ENCODE results near the gene RPS13. TPM values are rescaled to one million over a fixed set of nuclear protein-coding genes. Genes with fewer than 3 reads are reported as not detected.

RPS13 gene
- total and polyA plus RNA-seq, 3 experiments from 2014 or later = 1,568 to 1,667 (median 1,569) TPM

DNA sequence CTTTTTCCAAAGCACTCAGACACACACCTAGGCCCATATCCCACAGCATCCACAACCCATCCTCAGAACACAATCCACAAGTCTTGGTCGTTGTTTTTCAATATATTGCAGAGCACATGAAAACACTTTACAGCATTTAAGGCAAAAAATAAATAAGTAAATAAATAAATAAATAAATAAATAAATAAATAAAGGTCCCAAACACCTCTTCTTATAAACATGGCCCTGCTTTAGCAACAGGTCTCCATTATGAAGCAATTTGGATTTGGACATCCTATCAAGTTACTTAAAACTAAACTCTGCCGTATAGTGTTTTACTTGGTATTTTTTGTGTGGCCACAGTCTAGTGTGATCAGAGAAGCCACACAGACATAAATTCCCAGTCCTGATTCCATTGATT, 52.5 kb downstream of the RPS13 start:
- Mint-ChIP-seq H3K4me3 (no peak overlapping the region), H3K27ac (no peak overlapping the region), H3K36me3 (peaks cover 0 to 1% (median 0%) of the 10 kb centered on the region in 3 donors), H3K4me1 (no peaks in the 10 kb centered on the region), H3K27me3 (peaks cover 0 to 4% of the 10 kb centered on the region in 2 donors), H3K9me3 (no peaks in the 10 kb centered on the region)
- Histone ChIP-seq H3K4me1 (ENCODE audit: insufficient read depth, low read length) (no peaks in the 10 kb centered on the region), H3K9me3 (ENCODE audit: low read length) (no peaks in the 10 kb centered on the region), H3K27ac (ENCODE audit: low read depth, low read length) (no peak overlapping the region), H3K27me3 (ENCODE audit: insufficient read depth, low read length, poor library complexity, severe bottlenecking) (no peaks in the 10 kb centered on the region), H3K4me3 (ENCODE audit: low read length) (no peak overlapping the region), H3K36me3 (ENCODE audit: insufficient read depth, low read length) (no peaks in the 10 kb centered on the region)
- ChIA-PET POLR2A (no interaction called here), CTCF (no interaction called here)
- DNase-seq = no peak

Other genes with a start within 250 kb of the RPS13 start
- 1 to 10 TPM; 5.3 to 6.6 TPM for gene PLEKHA7, start 63.3 kb downstream of the RPS13 start, total RNA-seq
- gene PLEKHA7, start 63.3 kb downstream of the RPS13 start, polyA plus RNA-seq = 4.1 TPM
- gene PIK3C2A, start 130.3 kb upstream of the RPS13 start, total RNA-seq = 10 to 100 TPM; 30.4 to 33.0 TPM
- 8.1 TPM for gene PIK3C2A, start 130.3 kb upstream of the RPS13 start, polyA plus RNA-seq
- gene NUCB2, start 199.1 kb upstream of the RPS13 start, total RNA-seq = 10 to 100 TPM; 30.3 to 33.3 TPM
- 218 TPM for gene NUCB2, start 199.1 kb upstream of the RPS13 start, polyA plus RNA-seq